ENCODE measurements around the gene PAWR.

DNA sequence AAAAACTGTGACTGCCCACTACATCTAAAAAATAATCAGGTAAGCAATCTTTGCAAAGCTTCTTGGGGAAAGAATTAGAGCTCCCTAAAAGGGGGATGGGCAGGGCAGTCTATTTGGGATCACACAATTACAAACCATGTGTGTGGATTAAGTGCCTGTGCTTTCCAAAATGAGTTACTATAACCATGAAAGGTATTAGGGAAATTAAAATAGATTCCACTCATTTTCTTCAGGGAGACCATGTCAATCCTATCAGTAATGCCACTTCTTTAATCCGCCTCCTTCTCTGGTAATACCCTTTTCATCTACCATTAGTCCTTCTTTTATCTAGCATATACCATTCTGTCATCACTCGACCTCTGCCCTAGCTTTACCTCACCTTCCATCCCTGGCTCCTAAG, 53.7 kb downstream of the PAWR start:
- TF ChIP-seq, protein P1, sequence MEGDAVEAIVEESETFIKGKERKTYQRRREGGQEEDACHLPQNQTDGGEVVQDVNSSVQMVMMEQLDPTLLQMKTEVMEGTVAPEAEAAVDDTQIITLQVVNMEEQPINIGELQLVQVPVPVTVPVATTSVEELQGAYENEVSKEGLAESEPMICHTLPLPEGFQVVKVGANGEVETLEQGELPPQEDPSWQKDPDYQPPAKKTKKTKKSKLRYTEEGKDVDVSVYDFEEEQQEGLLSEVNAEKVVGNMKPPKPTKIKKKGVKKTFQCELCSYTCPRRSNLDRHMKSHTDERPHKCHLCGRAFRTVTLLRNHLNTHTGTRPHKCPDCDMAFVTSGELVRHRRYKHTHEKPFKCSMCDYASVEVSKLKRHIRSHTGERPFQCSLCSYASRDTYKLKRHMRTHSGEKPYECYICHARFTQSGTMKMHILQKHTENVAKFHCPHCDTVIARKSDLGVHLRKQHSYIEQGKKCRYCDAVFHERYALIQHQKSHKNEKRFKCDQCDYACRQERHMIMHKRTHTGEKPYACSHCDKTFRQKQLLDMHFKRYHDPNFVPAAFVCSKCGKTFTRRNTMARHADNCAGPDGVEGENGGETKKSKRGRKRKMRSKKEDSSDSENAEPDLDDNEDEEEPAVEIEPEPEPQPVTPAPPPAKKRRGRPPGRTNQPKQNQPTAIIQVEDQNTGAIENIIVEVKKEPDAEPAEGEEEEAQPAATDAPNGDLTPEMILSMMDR (IDR thresholded peaks at IDR 0.05), result no peak
- no peak for TF ChIP-seq POLR2A (IDR thresholded peaks at IDR 0.05)
